HEK293 (cell line): ENCODE data around the gene C8G.
A peak's percentile ranks its signal among the peaks of the same experiment; 100 is the strongest.

ENCODE experiments used
- EGR2 ChIP-seq: fragments of 450-650 bp; formaldehyde crosslinking; IDR thresholded peaks from 2 replicates; pipeline ENCODE4 v1.5.1; 2016; ENCODE audit warnings: low read depth, missing biosample characterization, missing genetic modification characterization
- IKZF3 ChIP-seq: fragments of 450-650 bp; IDR thresholded peaks from 2 replicates; pipeline ENCODE4 v1.5.0; 2018; ENCODE audit warnings: missing biosample characterization, mild to moderate bottlenecking, missing genetic modification characterization, moderate library complexity
- KLF1 ChIP-seq: fragments of 450-650 bp; formaldehyde crosslinking; IDR thresholded peaks from 2 replicates; pipeline ENCODE4 v1.5.1; 2016; ENCODE audit warnings: missing biosample characterization, missing genetic modification characterization
- KLF8 ChIP-seq: fragments of 450-650 bp; formaldehyde crosslinking; IDR thresholded peaks from 2 replicates; pipeline ENCODE4 v1.5.1; 2016; ENCODE audit warnings: missing biosample characterization, missing genetic modification characterization
- OSR2 ChIP-seq: fragments of 450-650 bp; formaldehyde crosslinking; IDR thresholded peaks from 2 replicates; pipeline ENCODE4 v1.5.1; 2016; ENCODE audit warnings: missing biosample characterization, missing genetic modification characterization
- RBAK ChIP-seq: fragments of 450-650 bp; formaldehyde crosslinking; IDR thresholded peaks from 2 replicates; pipeline ENCODE4 v1.5.1; 2016; ENCODE audit warnings: missing biosample characterization, missing genetic modification characterization
- SCRT1 ChIP-seq: fragments of 450-650 bp; formaldehyde crosslinking; IDR thresholded peaks from 2 replicates; pipeline ENCODE4 v1.5.1; 2016; ENCODE audit warnings: missing biosample characterization, missing genetic modification characterization, borderline replicate concordance
- TCF7L2 ChIP-seq: IDR thresholded peaks from 2 replicates; pipeline ENCODE4 v1.6.1; 2011; ENCODE audit warnings: low read depth, mild to moderate bottlenecking, inconsistent platforms, low read length, moderate library complexity, borderline replicate concordance
- TRIM28 ChIP-seq: IDR thresholded peaks from 2 replicates; pipeline ENCODE4 v1.6.1; 2011; ENCODE audit warnings: low read length, control low read depth, borderline replicate concordance
- YY1 ChIP-seq: fragments of 450-650 bp; formaldehyde crosslinking; IDR thresholded peaks from 2 replicates; pipeline ENCODE4 v1.5.1; 2018; ENCODE audit warnings: missing biosample characterization, missing genetic modification characterization
- ZBTB17 ChIP-seq: fragments of 450-650 bp; formaldehyde crosslinking; IDR thresholded peaks from 2 replicates; pipeline ENCODE4 v1.5.1; 2016; ENCODE audit warnings: missing biosample characterization, missing genetic modification characterization
- ZFHX2 ChIP-seq: fragments of 450-650 bp; formaldehyde crosslinking; conservative IDR thresholded peaks from 2 replicates; pipeline ENCODE4 v1.5.1; 2016; ENCODE audit warnings: missing biosample characterization, missing genetic modification characterization
- ZNF16 ChIP-seq: fragments of 450-650 bp; formaldehyde crosslinking; IDR thresholded peaks from 2 replicates; pipeline ENCODE4 v1.5.1; 2016; ENCODE audit warnings: low read depth, missing biosample characterization, missing genetic modification characterization
- ZNF23 ChIP-seq: fragments of 450-650 bp; formaldehyde crosslinking; IDR thresholded peaks from 2 replicates; pipeline ENCODE4 v1.5.1; 2016; ENCODE audit warnings: missing biosample characterization, missing genetic modification characterization, borderline replicate concordance
- ZNF24 ChIP-seq: fragments of 450-650 bp; formaldehyde crosslinking; IDR thresholded peaks from 2 replicates; pipeline ENCODE4 v1.5.1; 2016; ENCODE audit warnings: missing biosample characterization, missing genetic modification characterization
- ZNF248 ChIP-seq: fragments of 450-650 bp; formaldehyde crosslinking; IDR thresholded peaks from 2 replicates; pipeline ENCODE4 v1.5.1; 2017; ENCODE audit warnings: missing biosample characterization, missing genetic modification characterization
- ZNF274 ChIP-seq, 2 experiments: fragments of 200-500 bp in 1 of 2; fragments of 450-650 bp in 1 of 2; sonication (Bioruptor generic) in 1 of 2; formaldehyde crosslinking in 1 of 2; IDR thresholded peaks; 2 replicates each; pipeline versions ENCODE4 v1.5.1 to v1.6.1; 2014 to 2016; ENCODE audit warnings: borderline replicate concordance in 1 of 2, inconsistent platforms in 1 of 2, low read length in 1 of 2, missing biosample characterization in 1 of 2, missing genetic modification characterization in 1 of 2
- ZNF311 ChIP-seq: fragments of 450-650 bp; formaldehyde crosslinking; IDR thresholded peaks from 2 replicates; pipeline ENCODE4 v1.5.1; 2017; ENCODE audit warnings: missing biosample characterization, missing genetic modification characterization, borderline replicate concordance
- ZNF510 ChIP-seq: fragments of 450-650 bp; formaldehyde crosslinking; IDR thresholded peaks from 2 replicates; pipeline ENCODE4 v1.5.1; 2018; ENCODE audit warnings: mild to moderate bottlenecking, missing genetic modification characterization, missing biosample characterization; ENCODE audit not compliant: insufficient replicate concordance
- ZNF514 ChIP-seq: fragments of 450-650 bp; formaldehyde crosslinking; IDR thresholded peaks from 2 replicates; pipeline ENCODE4 v1.5.1; 2016; ENCODE audit warnings: missing biosample characterization, missing genetic modification characterization
- ZNF521 ChIP-seq: fragments of 450-650 bp; formaldehyde crosslinking; IDR thresholded peaks from 2 replicates; pipeline ENCODE4 v1.5.1; 2017; ENCODE audit warnings: missing biosample characterization, mild to moderate bottlenecking, missing genetic modification characterization
- ZNF544 ChIP-seq: fragments of 450-650 bp; formaldehyde crosslinking; IDR thresholded peaks from 2 replicates; pipeline ENCODE4 v1.5.0; 2017; ENCODE audit warnings: missing biosample characterization, missing genetic modification characterization
- ZNF560 ChIP-seq: fragments of 450-650 bp; formaldehyde crosslinking; IDR thresholded peaks from 2 replicates; pipeline ENCODE4 v1.5.1; 2017; ENCODE audit warnings: missing biosample characterization, missing genetic modification characterization, borderline replicate concordance
- ZNF561 ChIP-seq: fragments of 450-650 bp; IDR thresholded peaks from 2 replicates; pipeline ENCODE4 v1.5.1; 2018; ENCODE audit warnings: missing biosample characterization, missing genetic modification characterization, borderline replicate concordance
- ZNF580 ChIP-seq: fragments of 450-650 bp; formaldehyde crosslinking; IDR thresholded peaks from 2 replicates; pipeline ENCODE4 v1.5.1; 2016; ENCODE audit warnings: missing biosample characterization, missing genetic modification characterization
- ZNF610 ChIP-seq: fragments of 450-650 bp; formaldehyde crosslinking; IDR thresholded peaks from 2 replicates; pipeline ENCODE4 v1.5.1; 2016; ENCODE audit warnings: missing biosample characterization, missing genetic modification characterization, borderline replicate concordance
- ZNF626 ChIP-seq: fragments of 450-650 bp; sonication (Bioruptor Pico); formaldehyde crosslinking; IDR thresholded peaks from 2 replicates; pipeline ENCODE4 v1.5.1; 2018; ENCODE audit warnings: missing biosample characterization, missing genetic modification characterization, inconsistent platforms
- ZNF747 ChIP-seq: fragments of 450-650 bp; formaldehyde crosslinking; IDR thresholded peaks from 2 replicates; pipeline ENCODE4 v1.5.1; 2016; ENCODE audit warnings: missing biosample characterization, missing genetic modification characterization
- ZNF785 ChIP-seq: fragments of 450-650 bp; formaldehyde crosslinking; IDR thresholded peaks from 2 replicates; pipeline ENCODE4 v1.5.1; 2016; ENCODE audit warnings: missing biosample characterization, missing genetic modification characterization
- ZSCAN4 ChIP-seq: fragments of 450-650 bp; formaldehyde crosslinking; IDR thresholded peaks from 2 replicates; pipeline ENCODE4 v1.5.1; 2017; ENCODE audit warnings: missing biosample characterization, missing genetic modification characterization
- TF ChIP-seq, protein P1 (sequence below): fragments of 450-650 bp; formaldehyde crosslinking; IDR thresholded peaks from 2 replicates; pipeline ENCODE4 v1.5.1; 2016; ENCODE audit warnings: missing biosample characterization, missing genetic modification characterization, low read depth
- TF ChIP-seq, protein P2 (sequence below): fragments of 450-650 bp; formaldehyde crosslinking; IDR thresholded peaks from 2 replicates; pipeline ENCODE4 v1.5.1; 2017; ENCODE audit warnings: missing biosample characterization, missing genetic modification characterization
- TF ChIP-seq, protein P3 (sequence below): fragments of 450-650 bp; formaldehyde crosslinking; IDR thresholded peaks from 2 replicates; pipeline ENCODE4 v1.5.1; 2016; ENCODE audit warnings: missing biosample characterization, missing genetic modification characterization
- TF ChIP-seq, protein P4 (sequence below): fragments of 450-650 bp; formaldehyde crosslinking; IDR thresholded peaks from 2 replicates; pipeline ENCODE4 v1.5.1; 2017; ENCODE audit warnings: missing biosample characterization, missing genetic modification characterization

The C8G gene

GRCh38 chr9:136956604-136957003, 11.6 kb downstream of the C8G start (continued):
- TF ChIP-seq, protein P1, sequence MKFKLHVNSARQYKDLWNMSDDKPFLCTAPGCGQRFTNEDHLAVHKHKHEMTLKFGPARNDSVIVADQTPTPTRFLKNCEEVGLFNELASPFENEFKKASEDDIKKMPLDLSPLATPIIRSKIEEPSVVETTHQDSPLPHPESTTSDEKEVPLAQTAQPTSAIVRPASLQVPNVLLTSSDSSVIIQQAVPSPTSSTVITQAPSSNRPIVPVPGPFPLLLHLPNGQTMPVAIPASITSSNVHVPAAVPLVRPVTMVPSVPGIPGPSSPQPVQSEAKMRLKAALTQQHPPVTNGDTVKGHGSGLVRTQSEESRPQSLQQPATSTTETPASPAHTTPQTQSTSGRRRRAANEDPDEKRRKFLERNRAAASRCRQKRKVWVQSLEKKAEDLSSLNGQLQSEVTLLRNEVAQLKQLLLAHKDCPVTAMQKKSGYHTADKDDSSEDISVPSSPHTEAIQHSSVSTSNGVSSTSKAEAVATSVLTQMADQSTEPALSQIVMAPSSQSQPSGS (tag by site-specific recombination) = no peak
- no peak for TF ChIP-seq ZNF560 (tag by site-specific recombination)
- TF ChIP-seq ZNF521 (tag by site-specific recombination) = 0 out of 2 replicates have a peak, but pooled peaks have one; percentile 69
- no peak for TF ChIP-seq ZNF24 (tag by site-specific recombination)
- TF ChIP-seq ZNF785 (tag by site-specific recombination) = no peak
- no peak for TF ChIP-seq ZNF510 (tag by site-specific recombination)
- TF ChIP-seq ZSCAN4 (tag by site-specific recombination) = no peak
- TF ChIP-seq TCF7L2 = no peak
- TF ChIP-seq ZNF311 (tag by site-specific recombination) = no peak
- TF ChIP-seq ZFHX2 (tag by site-specific recombination) = peak; percentile 81
- TF ChIP-seq ZNF544 (tag by site-specific recombination) = no peak
- TF ChIP-seq ZNF580 (tag by site-specific recombination) = no peak
- TF ChIP-seq, protein P2, sequence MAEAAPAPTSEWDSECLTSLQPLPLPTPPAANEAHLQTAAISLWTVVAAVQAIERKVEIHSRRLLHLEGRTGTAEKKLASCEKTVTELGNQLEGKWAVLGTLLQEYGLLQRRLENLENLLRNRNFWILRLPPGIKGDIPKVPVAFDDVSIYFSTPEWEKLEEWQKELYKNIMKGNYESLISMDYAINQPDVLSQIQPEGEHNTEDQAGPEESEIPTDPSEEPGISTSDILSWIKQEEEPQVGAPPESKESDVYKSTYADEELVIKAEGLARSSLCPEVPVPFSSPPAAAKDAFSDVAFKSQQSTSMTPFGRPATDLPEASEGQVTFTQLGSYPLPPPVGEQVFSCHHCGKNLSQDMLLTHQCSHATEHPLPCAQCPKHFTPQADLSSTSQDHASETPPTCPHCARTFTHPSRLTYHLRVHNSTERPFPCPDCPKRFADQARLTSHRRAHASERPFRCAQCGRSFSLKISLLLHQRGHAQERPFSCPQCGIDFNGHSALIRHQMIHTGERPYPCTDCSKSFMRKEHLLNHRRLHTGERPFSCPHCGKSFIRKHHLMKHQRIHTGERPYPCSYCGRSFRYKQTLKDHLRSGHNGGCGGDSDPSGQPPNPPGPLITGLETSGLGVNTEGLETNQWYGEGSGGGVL (tag by site-specific recombination) = no peak
- TF ChIP-seq ZNF747 = 0 out of 2 replicates have a peak, but pooled peaks have one; percentile 26
- TF ChIP-seq ZBTB17 (tag by site-specific recombination) = peak; percentile 94
- TF ChIP-seq ZNF626 (tag by site-specific recombination) = no peak
- TF ChIP-seq, protein P3, sequence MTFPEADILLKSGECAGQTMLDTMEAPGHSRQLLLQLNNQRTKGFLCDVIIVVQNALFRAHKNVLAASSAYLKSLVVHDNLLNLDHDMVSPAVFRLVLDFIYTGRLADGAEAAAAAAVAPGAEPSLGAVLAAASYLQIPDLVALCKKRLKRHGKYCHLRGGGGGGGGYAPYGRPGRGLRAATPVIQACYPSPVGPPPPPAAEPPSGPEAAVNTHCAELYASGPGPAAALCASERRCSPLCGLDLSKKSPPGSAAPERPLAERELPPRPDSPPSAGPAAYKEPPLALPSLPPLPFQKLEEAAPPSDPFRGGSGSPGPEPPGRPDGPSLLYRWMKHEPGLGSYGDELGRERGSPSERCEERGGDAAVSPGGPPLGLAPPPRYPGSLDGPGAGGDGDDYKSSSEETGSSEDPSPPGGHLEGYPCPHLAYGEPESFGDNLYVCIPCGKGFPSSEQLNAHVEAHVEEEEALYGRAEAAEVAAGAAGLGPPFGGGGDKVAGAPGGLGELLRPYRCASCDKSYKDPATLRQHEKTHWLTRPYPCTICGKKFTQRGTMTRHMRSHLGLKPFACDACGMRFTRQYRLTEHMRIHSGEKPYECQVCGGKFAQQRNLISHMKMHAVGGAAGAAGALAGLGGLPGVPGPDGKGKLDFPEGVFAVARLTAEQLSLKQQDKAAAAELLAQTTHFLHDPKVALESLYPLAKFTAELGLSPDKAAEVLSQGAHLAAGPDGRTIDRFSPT (tag by site-specific recombination) = no peak
- no peak for TF ChIP-seq YY1 (tag by site-specific recombination)
- no peak for TF ChIP-seq OSR2
- no peak for TF ChIP-seq ZNF561 (tag by site-specific recombination)
- TF ChIP-seq RBAK (tag by site-specific recombination) = no peak
- TF ChIP-seq ZNF610 (tag by site-specific recombination) = no peak
- no peak for TF ChIP-seq ZNF274 (IDR thresholded peaks at IDR 0.05; ENCODE audit: low read length)
- TF ChIP-seq ZNF274 (tag by site-specific recombination; IDR thresholded peaks at IDR 0.05; ENCODE audit: borderline replicate concordance) = no peak
- 0 out of 2 replicates have a peak, but pooled peaks have one; percentile 27 for TF ChIP-seq ZNF248
- TF ChIP-seq SCRT1 (tag by site-specific recombination) = no peak
- no peak; the same call in 1 of the 2 replicates for TF ChIP-seq EGR2 (tag by site-specific recombination)
- TF ChIP-seq ZNF514 (tag by site-specific recombination) = no peak
- TF ChIP-seq, protein P4, sequence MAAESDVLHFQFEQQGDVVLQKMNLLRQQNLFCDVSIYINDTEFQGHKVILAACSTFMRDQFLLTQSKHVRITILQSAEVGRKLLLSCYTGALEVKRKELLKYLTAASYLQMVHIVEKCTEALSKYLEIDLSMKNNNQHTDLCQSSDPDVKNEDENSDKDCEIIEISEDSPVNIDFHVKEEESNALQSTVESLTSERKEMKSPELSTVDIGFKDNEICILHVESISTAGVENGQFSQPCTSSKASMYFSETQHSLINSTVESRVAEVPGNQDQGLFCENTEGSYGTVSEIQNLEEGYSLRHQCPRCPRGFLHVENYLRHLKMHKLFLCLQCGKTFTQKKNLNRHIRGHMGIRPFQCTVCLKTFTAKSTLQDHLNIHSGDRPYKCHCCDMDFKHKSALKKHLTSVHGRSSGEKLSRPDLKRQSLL (tag by site-specific recombination) = no peak
- TF ChIP-seq TRIM28 = no peak
- 0 out of 2 replicates have a peak, but pooled peaks have one; percentile 12 for TF ChIP-seq KLF8 (tag by site-specific recombination)
- TF ChIP-seq ZNF16 (tag by site-specific recombination) = no peak
- TF ChIP-seq ZNF23 (tag by site-specific recombination) = no peak
- 0 out of 2 replicates have a peak, but pooled peaks have one; percentile 46 for TF ChIP-seq KLF1
- no peak for TF ChIP-seq IKZF3 (tag by site-specific recombination)
